ENCODE data around the gene CRP. TPM values are rescaled to one million over a fixed set of nuclear protein-coding genes. Genes with fewer than 3 reads are reported as not detected.

The CRP gene
- total and polyA plus RNA-seq, 2 of the 13 experiments (the other 11 are each of a cell fraction or from before 2014, with no cell fraction given), result not detected

- FAIRE-seq, result no peak
- no peaks in the 10 kb centered on the region for H3K27me3 ChIP-seq (ENCODE audit: control insufficient read depth in 1 of 2, insufficient read depth in 2 of 2, low read length in 2 of 2)
- no peaks in the 10 kb centered on the region for H3K4me1 ChIP-seq (ENCODE audit: insufficient read depth, low read length)
- in situ Hi-C loops (cut with HindIII; ENCODE audit: extremely low pct_ligation_motif_present, low pct_unique_long_range_greater_than_20kb), result no loop called here
- H3K9me3 ChIP-seq (ENCODE audit: low read length), result no peaks in the 10 kb centered on the region
- no peak overlapping the region for H3K27ac ChIP-seq (ENCODE audit: extremely low read length, insufficient read depth, low read length)
- BruUV-seq (replicated peaks), result no TSS peak
- intact Hi-C loops (cut with micrococcal nuclease; ENCODE audit: unreplicated experiment), result no loop called here
- POLR2A ChIA-PET, result no interaction called here
- no peaks in the 10 kb centered on the region for H4K20me1 ChIP-seq (ENCODE audit: insufficient read depth, low read length)
- no peak for ATAC-seq
- WGBS (ENCODE audit: low lambda C conversion rate), result 5% methylated on average over 3 of the region's 3 CpGs
- no peak overlapping the region for H3K9ac ChIP-seq (ENCODE audit: insufficient read depth, low read depth, low read length)
- H3K4me3 ChIP-seq (replicated peaks in 1 of 3; ENCODE audit: insufficient read depth in 1 of 3, low read depth in 2 of 3, low read length in 3 of 3), result no peak overlapping the region
- no peak overlapping the region for H3K4me2 ChIP-seq (ENCODE audit: low read depth, low read length)
- no peak for DNase-seq (ENCODE audit: low spot score)
- CTCF ChIA-PET (ENCODE audit: low intra/inter-chr PET ratio, low total read pairs), result no interaction called here
- no peaks in the 10 kb centered on the region for H3K36me3 ChIP-seq (replicated peaks in 1 of 2; ENCODE audit: control insufficient read depth in 1 of 2, insufficient read depth in 2 of 2, low read length in 2 of 2)
- H2AFZ ChIP-seq (ENCODE audit: low read length), result no peak overlapping the region
- no peaks in the 10 kb centered on the region for H3K79me2 ChIP-seq (ENCODE audit: insufficient read depth, low read length)
- TF ChIP-seq TSC22D2 (CRISPR knock-in tag; IDR thresholded peaks at IDR 0.05; ENCODE audit: borderline replicate concordance), result no peak
- no peak for TF ChIP-seq GTF2F1 (IDR thresholded peaks at IDR 0.05; ENCODE audit: low read length)
- no peak for TF ChIP-seq AFF4 (CRISPR knock-in tag; IDR thresholded peaks at IDR 0.05)
- TF ChIP-seq, protein P1, sequence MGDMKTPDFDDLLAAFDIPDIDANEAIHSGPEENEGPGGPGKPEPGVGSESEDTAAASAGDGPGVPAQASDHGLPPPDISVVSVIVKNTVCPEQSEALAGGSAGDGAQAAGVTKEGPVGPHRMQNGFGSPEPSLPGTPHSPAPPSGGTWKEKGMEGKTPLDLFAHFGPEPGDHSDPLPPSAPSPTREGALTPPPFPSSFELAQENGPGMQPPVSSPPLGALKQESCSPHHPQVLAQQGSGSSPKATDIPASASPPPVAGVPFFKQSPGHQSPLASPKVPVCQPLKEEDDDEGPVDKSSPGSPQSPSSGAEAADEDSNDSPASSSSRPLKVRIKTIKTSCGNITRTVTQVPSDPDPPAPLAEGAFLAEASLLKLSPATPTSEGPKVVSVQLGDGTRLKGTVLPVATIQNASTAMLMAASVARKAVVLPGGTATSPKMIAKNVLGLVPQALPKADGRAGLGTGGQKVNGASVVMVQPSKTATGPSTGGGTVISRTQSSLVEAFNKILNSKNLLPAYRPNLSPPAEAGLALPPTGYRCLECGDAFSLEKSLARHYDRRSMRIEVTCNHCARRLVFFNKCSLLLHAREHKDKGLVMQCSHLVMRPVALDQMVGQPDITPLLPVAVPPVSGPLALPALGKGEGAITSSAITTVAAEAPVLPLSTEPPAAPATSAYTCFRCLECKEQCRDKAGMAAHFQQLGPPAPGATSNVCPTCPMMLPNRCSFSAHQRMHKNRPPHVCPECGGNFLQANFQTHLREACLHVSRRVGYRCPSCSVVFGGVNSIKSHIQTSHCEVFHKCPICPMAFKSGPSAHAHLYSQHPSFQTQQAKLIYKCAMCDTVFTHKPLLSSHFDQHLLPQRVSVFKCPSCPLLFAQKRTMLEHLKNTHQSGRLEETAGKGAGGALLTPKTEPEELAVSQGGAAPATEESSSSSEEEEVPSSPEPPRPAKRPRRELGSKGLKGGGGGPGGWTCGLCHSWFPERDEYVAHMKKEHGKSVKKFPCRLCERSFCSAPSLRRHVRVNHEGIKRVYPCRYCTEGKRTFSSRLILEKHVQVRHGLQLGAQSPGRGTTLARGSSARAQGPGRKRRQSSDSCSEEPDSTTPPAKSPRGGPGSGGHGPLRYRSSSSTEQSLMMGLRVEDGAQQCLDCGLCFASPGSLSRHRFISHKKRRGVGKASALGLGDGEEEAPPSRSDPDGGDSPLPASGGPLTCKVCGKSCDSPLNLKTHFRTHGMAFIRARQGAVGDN (CRISPR knock-in tag; IDR thresholded peaks at IDR 0.05), result no peak
- TF ChIP-seq, protein P2, sequence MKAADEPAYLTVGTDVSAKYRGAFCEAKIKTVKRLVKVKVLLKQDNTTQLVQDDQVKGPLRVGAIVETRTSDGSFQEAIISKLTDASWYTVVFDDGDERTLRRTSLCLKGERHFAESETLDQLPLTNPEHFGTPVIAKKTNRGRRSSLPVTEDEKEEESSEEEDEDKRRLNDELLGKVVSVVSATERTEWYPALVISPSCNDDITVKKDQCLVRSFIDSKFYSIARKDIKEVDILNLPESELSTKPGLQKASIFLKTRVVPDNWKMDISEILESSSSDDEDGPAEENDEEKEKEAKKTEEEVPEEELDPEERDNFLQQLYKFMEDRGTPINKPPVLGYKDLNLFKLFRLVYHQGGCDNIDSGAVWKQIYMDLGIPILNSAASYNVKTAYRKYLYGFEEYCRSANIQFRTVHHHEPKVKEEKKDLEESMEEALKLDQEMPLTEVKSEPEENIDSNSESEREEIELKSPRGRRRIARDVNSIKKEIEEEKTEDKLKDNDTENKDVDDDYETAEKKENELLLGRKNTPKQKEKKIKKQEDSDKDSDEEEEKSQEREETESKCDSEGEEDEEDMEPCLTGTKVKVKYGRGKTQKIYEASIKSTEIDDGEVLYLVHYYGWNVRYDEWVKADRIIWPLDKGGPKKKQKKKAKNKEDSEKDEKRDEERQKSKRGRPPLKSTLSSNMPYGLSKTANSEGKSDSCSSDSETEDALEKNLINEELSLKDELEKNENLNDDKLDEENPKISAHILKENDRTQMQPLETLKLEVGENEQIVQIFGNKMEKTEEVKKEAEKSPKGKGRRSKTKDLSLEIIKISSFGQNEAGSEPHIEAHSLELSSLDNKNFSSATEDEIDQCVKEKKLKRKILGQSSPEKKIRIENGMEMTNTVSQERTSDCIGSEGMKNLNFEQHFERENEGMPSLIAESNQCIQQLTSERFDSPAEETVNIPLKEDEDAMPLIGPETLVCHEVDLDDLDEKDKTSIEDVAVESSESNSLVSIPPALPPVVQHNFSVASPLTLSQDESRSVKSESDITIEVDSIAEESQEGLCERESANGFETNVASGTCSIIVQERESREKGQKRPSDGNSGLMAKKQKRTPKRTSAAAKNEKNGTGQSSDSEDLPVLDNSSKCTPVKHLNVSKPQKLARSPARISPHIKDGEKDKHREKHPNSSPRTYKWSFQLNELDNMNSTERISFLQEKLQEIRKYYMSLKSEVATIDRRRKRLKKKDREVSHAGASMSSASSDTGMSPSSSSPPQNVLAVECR (CRISPR knock-in tag; IDR thresholded peaks at IDR 0.05; ENCODE audit: borderline replicate concordance), result no peak
- no peak for TF ChIP-seq REL (CRISPR knock-in tag; conservative IDR thresholded peaks at IDR 0.05)
- TF ChIP-seq, protein P3, sequence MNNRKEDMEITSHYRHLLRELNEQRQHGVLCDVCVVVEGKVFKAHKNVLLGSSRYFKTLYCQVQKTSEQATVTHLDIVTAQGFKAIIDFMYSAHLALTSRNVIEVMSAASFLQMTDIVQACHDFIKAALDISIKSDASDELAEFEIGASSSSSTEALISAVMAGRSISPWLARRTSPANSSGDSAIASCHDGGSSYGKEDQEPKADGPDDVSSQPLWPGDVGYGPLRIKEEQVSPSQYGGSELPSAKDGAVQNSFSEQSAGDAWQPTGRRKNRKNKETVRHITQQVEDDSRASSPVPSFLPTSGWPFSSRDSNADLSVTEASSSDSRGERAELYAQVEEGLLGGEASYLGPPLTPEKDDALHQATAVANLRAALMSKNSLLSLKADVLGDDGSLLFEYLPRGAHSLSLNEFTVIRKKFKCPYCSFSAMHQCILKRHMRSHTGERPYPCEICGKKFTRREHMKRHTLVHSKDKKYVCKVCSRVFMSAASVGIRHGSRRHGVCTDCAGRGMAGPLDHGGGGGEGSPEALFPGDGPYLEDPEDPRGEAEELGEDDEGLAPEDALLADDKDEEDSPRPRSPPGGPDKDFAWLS (CRISPR knock-in tag; IDR thresholded peaks at IDR 0.05; ENCODE audit: borderline replicate concordance), result no peak
- TF ChIP-seq ZNF761 (CRISPR knock-in tag; conservative IDR thresholded peaks at IDR 0.05), result no peak
- no peak for TF ChIP-seq RBFOX2 (IDR thresholded peaks at IDR 0.05; ENCODE audit: low read depth, low read length)
- no peak for TF ChIP-seq ZNF75D (CRISPR knock-in tag; IDR thresholded peaks at IDR 0.05; ENCODE audit: borderline replicate concordance)
- TF ChIP-seq ZSCAN29 (CRISPR knock-in tag; conservative IDR thresholded peaks at IDR 0.05), result no peak
Observed at GRCh38 chr1:159705904-159706256, 8.5 kb downstream of the CRP start.

Measured in HepG2 (cell line).